ENCODE data around the gene TULP4.

GRCh38 chr6:158358450-158359077 lies 46.3 kb downstream of the TULP4 start:
- TF ChIP-seq CTCF (IDR thresholded peaks at IDR 0.05), result no peak
- no peak for TF ChIP-seq ZFX (IDR thresholded peaks at IDR 0.05; ENCODE audit: borderline replicate concordance)
